Activated CD4-positive, alpha-beta memory T cell treated with anti-CD3 and anti-CD28 coated beads, Interleukin-2, amount 10 ng/mL, durations not matched to agents 7 days and 5 days (primary cell): Measurements from ENCODE around the gene NF2. TPM values are rescaled to one million over a fixed set of nuclear protein-coding genes. Genes with fewer than 3 reads are reported as not detected.
"Not testable (repeated sequence)": the region's sequence is repeated elsewhere in the genome, so short reads cannot be mapped to it uniquely, and the experiment has no call there.

Source experiments
- CTCF ChIA-PET: fragments of 350-600 bp; sonication (Branson Sonifier 250); formaldehyde crosslinking; loops from one replicate; lab custom pipeline; 2021; ENCODE audit warnings: antibody characterized with exemption, inconsistent platforms; lab: Charles Lee
- POLR2A ChIA-PET: fragments of 350-600 bp; sonication (Branson Sonifier 250); formaldehyde crosslinking; loops from one replicate; lab custom pipeline; 2021; ENCODE audit warnings: antibody characterized with exemption; lab: Charles Lee
- DNase-seq: peaks from one replicate; pipeline ENCODE4 v3.0.0-alpha.2; 2020
- H3K27ac Mint-ChIP-seq: one replicate; pipeline ENCODE4 v1.8.0; 2021; ENCODE audit warnings: mild to moderate bottlenecking, mixed read lengths
- H3K27me3 Mint-ChIP-seq: one replicate; pipeline ENCODE4 v1.8.0; 2021; ENCODE audit warnings: mixed read lengths
- H3K36me3 Mint-ChIP-seq: one replicate; pipeline ENCODE4 v1.8.0; 2021; ENCODE audit warnings: low read depth, mixed read lengths
- H3K4me1 Mint-ChIP-seq: one replicate; pipeline ENCODE4 v1.8.0; 2021; ENCODE audit warnings: mixed read lengths
- H3K4me3 Mint-ChIP-seq: one replicate; pipeline ENCODE4 v1.8.0; 2021; ENCODE audit warnings: mild to moderate bottlenecking, mixed read lengths
- H3K9me3 Mint-ChIP-seq: one replicate; pipeline ENCODE4 v1.8.0; 2021; ENCODE audit warnings: mixed read lengths
- total RNA-seq, 2 experiments: library from RNA; stranded (reverse); gene quantifications; one replicate each; pipeline ENCODE4 v1.2.3, GENCODE V29; 2021

Gene NF2
- total RNA-seq, result 10 to 100 TPM; 58.2 to 60.1 TPM

DNA sequence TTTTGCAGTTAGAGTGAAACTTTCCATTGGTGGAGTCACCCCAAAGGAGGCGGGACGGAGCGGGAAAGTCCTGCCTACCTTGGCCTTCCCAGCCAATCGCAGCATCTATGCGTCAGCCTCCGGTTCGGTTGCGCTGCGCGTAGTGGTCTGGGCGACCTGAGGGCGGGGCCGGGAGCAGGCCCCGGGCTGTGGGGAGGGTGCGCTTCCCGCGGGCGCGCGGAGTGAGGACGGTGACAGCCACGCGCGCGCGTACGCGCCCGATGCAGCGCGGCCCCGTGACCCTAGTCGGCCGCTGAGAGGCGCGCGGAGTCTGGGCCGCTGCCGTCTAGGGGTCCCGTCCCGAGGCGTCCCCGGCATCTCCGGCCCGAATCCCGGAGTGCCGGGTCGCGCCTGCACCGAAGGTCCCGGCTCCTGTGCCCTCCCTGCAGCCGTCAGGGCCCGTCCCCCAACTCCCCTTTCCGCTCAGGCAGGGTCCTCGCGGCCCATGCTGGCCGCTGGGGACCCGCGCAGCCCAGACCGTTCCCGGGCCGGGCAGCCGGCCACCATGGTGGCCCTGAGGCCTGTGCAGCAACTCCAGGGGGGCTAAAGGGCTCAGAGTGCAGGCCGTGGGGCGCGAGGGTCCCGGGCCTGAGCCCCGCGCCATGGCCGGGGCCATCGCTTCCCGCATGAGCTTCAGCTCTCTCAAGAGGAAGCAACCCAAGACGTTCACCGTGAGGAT lies at the start of gene NF2:
TSS of gene NF2 (plus strand) at position 276 of the 718 bp plus-strand sequence. CDS start at position 642, 366 bp downstream.
- POLR2A ChIA-PET, result interaction anchor here (0.7 to 2.4 kb wide), 17 partner anchors 9 to 1365 kb away, joined by 3 to 24 read pairs (median 5); partner anchors contain the start of genes AP1B1, ASCC2, MORC2 and THOC5
- H3K4me3 Mint-ChIP-seq, result peak within 1 kb of the TSS; percentile 78
- peaks cover 17% of the 10 kb centered on the region for H3K36me3 Mint-ChIP-seq
- peak; percentile 99 for DNase-seq
- peak within 1 kb of the TSS; percentile 94 for H3K27ac Mint-ChIP-seq
- CTCF ChIA-PET, result interaction anchor here (1.0 to 3.5 kb wide), 7 partner anchors 13 to 489 kb away, joined by 3 to 26 read pairs (median 9); partner anchors contain the start of gene THOC5
- H3K27me3 Mint-ChIP-seq, result no peaks in the 10 kb centered on the region
- H3K4me1 Mint-ChIP-seq, result peaks cover 26% of the 10 kb centered on the region
- H3K9me3 Mint-ChIP-seq, result no peaks in the 10 kb centered on the region

DNA sequence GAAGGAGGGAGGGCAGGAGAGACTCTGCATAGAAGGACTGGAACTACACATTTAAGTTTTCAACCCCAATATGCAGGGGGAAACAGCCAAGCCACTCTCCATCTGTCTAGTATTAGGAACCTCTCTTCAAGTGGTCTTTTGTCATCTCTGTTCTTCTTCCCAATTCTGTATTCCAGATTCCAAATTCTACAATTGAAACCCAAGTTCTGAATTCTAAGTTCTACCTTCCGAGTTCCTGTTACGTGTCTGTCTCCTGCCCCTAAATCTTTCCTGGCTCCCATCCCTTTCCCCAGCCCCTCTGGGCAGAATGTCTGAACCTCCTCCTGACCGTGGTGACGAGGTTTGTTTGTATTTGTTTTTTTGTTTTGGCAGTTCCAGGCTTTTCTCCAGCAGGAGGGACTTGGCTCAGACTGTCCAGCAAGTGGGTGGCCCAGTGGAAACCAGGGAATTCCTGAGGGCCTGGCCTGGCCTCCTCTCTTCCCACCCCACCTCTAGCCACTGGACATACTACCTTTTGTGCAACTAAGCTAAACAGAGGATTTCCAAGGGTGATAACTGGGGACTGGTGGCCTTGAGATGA lies 48.3 kb upstream of the NF2 start:
- Mint-ChIP-seq H3K4me3 (peak overlapping the region; percentile 5), H3K9me3 (no peaks in the 10 kb centered on the region), H3K27ac (no peak overlapping the region), H3K4me1 (peaks cover 14% of the 10 kb centered on the region), H3K36me3 (peaks cover 35% of the 10 kb centered on the region), H3K27me3 (no peaks in the 10 kb centered on the region)
- CTCF ChIA-PET, result interaction anchor here (1.9 kb wide), 1 partner anchor 12 kb away, joined by 5 read pairs; no protein-coding TSS in a partner anchor
- POLR2A ChIA-PET, result interaction anchor here (1.2 to 2.5 kb wide), 4 partner anchors 10 to 50 kb away, joined by 3 to 24 read pairs (median 7); partner anchors contain the start of gene NIPSNAP1
- DNase-seq, result no peak

DNA sequence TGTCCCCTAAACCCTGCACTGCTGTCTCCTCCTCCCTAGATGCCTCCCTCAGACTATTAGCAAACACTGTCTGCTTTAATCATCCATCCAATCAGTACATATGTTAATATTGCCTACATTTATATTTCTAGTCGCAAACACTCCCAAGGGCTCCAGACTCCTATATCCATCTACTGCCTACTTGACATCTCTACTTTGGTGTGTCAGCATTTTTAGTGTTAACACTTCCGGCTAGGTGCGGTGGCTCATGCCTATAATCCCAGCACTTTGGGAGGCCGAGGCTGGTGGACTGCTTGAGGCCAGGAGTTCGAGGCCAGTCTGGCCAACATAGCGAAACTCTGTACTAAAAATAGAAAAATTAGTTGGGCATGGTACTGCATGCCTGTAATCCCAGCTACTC lies 44.4 kb upstream of the NF2 start:
- H3K27ac Mint-ChIP-seq, result no peak overlapping the region
- H3K4me1 Mint-ChIP-seq, result peaks cover 3% of the 10 kb centered on the region
- no peak overlapping the region for H3K4me3 Mint-ChIP-seq
- DNase-seq, result no peak
- H3K9me3 Mint-ChIP-seq, result no peaks in the 10 kb centered on the region
- ChIA-PET CTCF (no interaction called here), POLR2A (no interaction called here)
- H3K27me3 Mint-ChIP-seq, result no peaks in the 10 kb centered on the region
- H3K36me3 Mint-ChIP-seq, result peaks cover 34% of the 10 kb centered on the region

DNA sequence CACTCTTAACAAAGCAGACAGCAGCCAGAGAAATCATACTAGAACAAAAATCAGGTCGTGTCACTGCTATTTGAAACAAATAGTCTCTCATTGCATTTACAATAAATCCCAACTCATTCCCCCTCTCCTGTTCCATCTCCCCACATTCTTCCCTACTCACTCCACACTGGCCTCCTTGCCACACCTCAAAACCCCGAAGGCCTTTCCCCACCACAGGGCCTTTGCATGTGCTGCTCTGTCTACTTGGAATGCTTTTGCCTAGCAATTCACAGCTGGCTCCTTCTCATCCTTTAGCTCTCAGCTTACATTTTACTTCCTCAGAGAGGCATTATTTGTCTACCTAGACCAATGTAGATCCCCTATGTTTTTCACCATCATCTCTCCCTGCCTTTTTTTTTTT lies 43.6 kb upstream of the NF2 start:
- Mint-ChIP-seq H3K27ac (no peak overlapping the region), H3K27me3 (no peaks in the 10 kb centered on the region), H3K9me3 (no peaks in the 10 kb centered on the region), H3K4me3 (no peak overlapping the region), H3K36me3 (peaks cover 34% of the 10 kb centered on the region), H3K4me1 (peaks cover 3% of the 10 kb centered on the region)
- DNase-seq, result no peak
- ChIA-PET CTCF (no interaction called here), POLR2A (no interaction called here)

- H3K36me3 Mint-ChIP-seq, result peaks cover 20% of the 10 kb centered on the region
- H3K27me3 Mint-ChIP-seq, result no peaks in the 10 kb centered on the region
- ChIA-PET POLR2A (no interaction called here), CTCF (no interaction called here)
- no peak overlapping the region for H3K4me3 Mint-ChIP-seq
- no peak for DNase-seq
- no peaks in the 10 kb centered on the region for H3K4me1 Mint-ChIP-seq
- no peak overlapping the region for H3K27ac Mint-ChIP-seq
- no peaks in the 10 kb centered on the region for H3K9me3 Mint-ChIP-seq
Observed at GRCh38 chr22:29563652-29564460, 39.6 kb upstream of the NF2 start.

GRCh38 chr22:29566513-29566912 lies 36.9 kb upstream of the NF2 start:
- POLR2A ChIA-PET, result not testable (repeated sequence)

DNA sequence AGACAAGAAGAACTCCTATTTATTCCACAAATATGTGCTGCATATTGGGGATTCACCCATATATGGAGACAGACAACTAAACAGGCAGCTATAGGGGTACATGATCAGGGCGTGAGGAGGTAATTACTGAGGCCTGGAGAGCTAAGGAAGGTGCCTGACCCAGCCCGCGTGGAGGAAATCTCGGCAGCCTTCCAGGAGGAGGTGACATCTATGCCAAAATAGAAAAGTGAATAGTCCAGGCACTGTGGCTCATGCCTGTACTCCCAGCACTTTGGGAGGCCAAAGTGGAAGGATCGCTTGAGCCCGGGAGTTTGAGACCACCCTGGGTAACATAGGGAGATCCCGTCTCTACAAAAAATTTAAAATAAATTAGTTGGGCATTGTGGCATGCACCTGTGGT lies 36.1 kb upstream of the NF2 start:
- no peak for DNase-seq
- H3K9me3 Mint-ChIP-seq, result no peaks in the 10 kb centered on the region
- no peaks in the 10 kb centered on the region for H3K27me3 Mint-ChIP-seq
- CTCF ChIA-PET, result interaction anchor here (0.5 to 2.1 kb wide), 2 partner anchors 19 to 21 kb away, joined by 3 to 6 read pairs; no protein-coding TSS in a partner anchor
- H3K27ac Mint-ChIP-seq, result no peak overlapping the region
- POLR2A ChIA-PET, result interaction anchor here (1.4 kb wide), 1 partner anchor 14 kb away, joined by 4 read pairs; the partner anchor contains the start of gene THOC5
- H3K4me1 Mint-ChIP-seq, result no peaks in the 10 kb centered on the region
- peaks cover 13% of the 10 kb centered on the region for H3K36me3 Mint-ChIP-seq
- H3K4me3 Mint-ChIP-seq, result no peak overlapping the region

More at GRCh38 chr22:29566513-29566912, 36.9 kb upstream of the NF2 start:
- peaks cover 13% of the 10 kb centered on the region for H3K36me3 Mint-ChIP-seq
- not testable (repeated sequence) for H3K4me1 Mint-ChIP-seq, H3K27ac Mint-ChIP-seq, H3K9me3 Mint-ChIP-seq, H3K27me3 Mint-ChIP-seq, H3K4me3 Mint-ChIP-seq, DNase-seq
- CTCF ChIA-PET, result interaction anchor here (2.1 kb wide), 1 partner anchor 20 kb away, joined by 6 read pairs; no protein-coding TSS in a partner anchor

GRCh38 chr22:29569011-29569678 lies 34.3 kb upstream of the NF2 start:
- Mint-ChIP-seq H3K27me3 (no peaks in the 10 kb centered on the region), H3K4me1 (no peaks in the 10 kb centered on the region), H3K4me3 (no peak overlapping the region), H3K36me3 (peaks cover 8% of the 10 kb centered on the region), H3K27ac (no peak overlapping the region), H3K9me3 (no peaks in the 10 kb centered on the region)
- ChIA-PET POLR2A (no interaction called here), CTCF (no interaction called here)
- no peak for DNase-seq

- POLR2A ChIA-PET, result no interaction called here
Observed at GRCh38 chr22:29570456-29570855, 33.0 kb upstream of the NF2 start.

GRCh38 chr22:29570912-29571549 lies 32.4 kb upstream of the NF2 start:
- no peaks in the 10 kb centered on the region for H3K27me3 Mint-ChIP-seq
- H3K9me3 Mint-ChIP-seq, result no peaks in the 10 kb centered on the region
- H3K4me1 Mint-ChIP-seq, result no peaks in the 10 kb centered on the region
- DNase-seq, result no peak
- H3K36me3 Mint-ChIP-seq, result peaks cover 8% of the 10 kb centered on the region
- ChIA-PET POLR2A (no interaction called here), CTCF (no interaction called here)
- no peak overlapping the region for H3K4me3 Mint-ChIP-seq
- H3K27ac Mint-ChIP-seq, result no peak overlapping the region

More at GRCh38 chr22:29570456-29570855, 33.0 kb upstream of the NF2 start:
- CTCF ChIA-PET, result no interaction called here
- Mint-ChIP-seq H3K4me1 (no peaks in the 10 kb centered on the region), H3K36me3 (peaks cover 8% of the 10 kb centered on the region), H3K27me3 (no peaks in the 10 kb centered on the region), H3K9me3 (no peaks in the 10 kb centered on the region), H3K4me3 (no peak overlapping the region), H3K27ac (no peak overlapping the region)
- DNase-seq, result no peak

- H3K4me3 Mint-ChIP-seq, result no peak overlapping the region
- peaks cover 2% of the 10 kb centered on the region for H3K36me3 Mint-ChIP-seq
- H3K27me3 Mint-ChIP-seq, result no peaks in the 10 kb centered on the region
- POLR2A ChIA-PET, result no interaction called here
- H3K4me1 Mint-ChIP-seq, result peaks cover 2% of the 10 kb centered on the region
- no peaks in the 10 kb centered on the region for H3K9me3 Mint-ChIP-seq
- no peak for DNase-seq
- no peak overlapping the region for H3K27ac Mint-ChIP-seq
- CTCF ChIA-PET, result interaction anchor here (0.7 to 1.2 kb wide), 2 partner anchors 15 to 464 kb away, joined by 3 read pairs; no protein-coding TSS in a partner anchor
Observed at GRCh38 chr22:29574762-29575450, 28.5 kb upstream of the NF2 start.
